ENCODE data around the gene NF2.

Gene NF2

GRCh38 chr22:29726512-29727130 lies 123.2 kb downstream of the NF2 start:
- no peak for DNase-seq

GRCh38 chr22:29727131-29727523 lies 123.7 kb downstream of the NF2 start:
- no peak for DNase-seq

- no peak for DNase-seq
Observed at GRCh38 chr22:29729161-29729560, 125.7 kb downstream of the NF2 start.

GRCh38 chr22:29731058-29731850 lies 127.8 kb downstream of the NF2 start:
- no peak for DNase-seq

GRCh38 chr22:29732883-29733282 lies 129.4 kb downstream of the NF2 start:
- DNase-seq, result no peak

GRCh38 chr22:29733362-29734201 lies 130.1 kb downstream of the NF2 start:
- peak; percentile 57 for DNase-seq

GRCh38 chr22:29734406-29734805 lies 131.0 kb downstream of the NF2 start:
- DNase-seq, result no peak

GRCh38 chr22:29734838-29735237 lies 131.4 kb downstream of the NF2 start:
- DNase-seq, result no peak

GRCh38 chr22:29735416-29735815 lies 132.0 kb downstream of the NF2 start:
- DNase-seq, result no peak

- DNase-seq, result no peak
Observed at GRCh38 chr22:29737251-29738117, 134.1 kb downstream of the NF2 start.

- no peak for DNase-seq
Observed at GRCh38 chr22:29738118-29738815, 134.8 kb downstream of the NF2 start.

- no peak for DNase-seq
Observed at GRCh38 chr22:29739346-29739875, 136.0 kb downstream of the NF2 start.

GRCh38 chr22:29740216-29740615 lies 136.8 kb downstream of the NF2 start:
- DNase-seq, result no peak

- DNase-seq, result no peak
Observed at GRCh38 chr22:29741926-29742325, 138.5 kb downstream of the NF2 start.

GRCh38 chr22:29742326-29742725 lies 138.9 kb downstream of the NF2 start:
- no peak for DNase-seq

- DNase-seq, result no peak
Observed at GRCh38 chr22:29744902-29745301, 141.5 kb downstream of the NF2 start.

- no peak for DNase-seq
Observed at GRCh38 chr22:29747832-29748231, 144.4 kb downstream of the NF2 start.
